GM13976 (cell line): ENCODE results near the gene SNX17.

Experiments
- DNase-seq: peaks from one replicate; pipeline ENCODE4 v3.0.0; 2012; ENCODE audit warnings: low spot score
- CTCF ChIP-seq: IDR thresholded peaks from 2 replicates; pipeline ENCODE4 v1.5.1; 2012; ENCODE audit warnings: borderline replicate concordance, mild to moderate bottlenecking; ENCODE audit not compliant: insufficient read depth; ENCODE audit errors: extremely low read depth, missing control alignments, control extremely low read depth
- in situ Hi-C: fragments of 300-500 bp; cut with MboI; formaldehyde crosslinking; loops from one replicate; pipeline ENCODE4 v1.12.0; 2022; ENCODE audit warnings: low sequenced_read_pairs, mixed read lengths, inconsistent platforms; ENCODE audit not compliant: unreplicated experiment

SNX17 gene

GRCh38 chr2:27353762-27354596 lies 16.4 kb upstream of the SNX17 start:
- in situ Hi-C loops = no loop called here
- TF ChIP-seq CTCF = no peak
- no peak for DNase-seq

GRCh38 chr2:27354597-27354927 lies 15.9 kb upstream of the SNX17 start:
- in situ Hi-C loops = no loop called here
- TF ChIP-seq CTCF = no peak
- DNase-seq = no peak

- DNase-seq = peak; percentile 74
- in situ Hi-C loops = no loop called here
- no peak for TF ChIP-seq CTCF
Observed at GRCh38 chr2:27356056-27356381, 14.4 kb upstream of the SNX17 start.

GRCh38 chr2:27356382-27357181 lies 13.8 kb upstream of the SNX17 start, which contains the start of gene GTF3C2:
TSS of gene GTF3C2 (minus strand) at chr2:27356764. CDS start at chr2:27343554, 13,210 bp downstream.
- DNase-seq = peak; percentile 92
- no peak for TF ChIP-seq CTCF
- in situ Hi-C loops = no loop called here

- no peak for DNase-seq
- in situ Hi-C loops = no loop called here
- no peak for TF ChIP-seq CTCF
Observed at GRCh38 chr2:27362678-27363420, 7.6 kb upstream of the SNX17 start.

GRCh38 chr2:27363933-27364332 lies 6.5 kb upstream of the SNX17 start:
- in situ Hi-C loops = no loop called here
- DNase-seq = no peak
- TF ChIP-seq CTCF = no peak
